Rectal smooth muscle tissue (tissue), 1 donor: ENCODE data around the gene TGFBRAP1.

Experiments used
- H3K27ac ChIP-seq: one replicate; pipeline ENCODE4 v1.7.0; 2013; ENCODE audit warnings: low read depth, low read length, inconsistent platforms
- H3K27me3 ChIP-seq: one replicate; pipeline ENCODE4 v1.7.0; 2013; ENCODE audit warnings: low read length; ENCODE audit not compliant: control insufficient read depth, insufficient read depth
- H3K36me3 ChIP-seq: one replicate; pipeline ENCODE4 v1.7.0; 2013; ENCODE audit warnings: low read length; ENCODE audit not compliant: control insufficient read depth, insufficient read depth
- H3K4me1 ChIP-seq: one replicate; pipeline ENCODE4 v1.7.0; 2013; ENCODE audit warnings: low read length; ENCODE audit not compliant: control insufficient read depth, insufficient read depth
- H3K4me3 ChIP-seq: one replicate; pipeline ENCODE4 v1.7.0; 2013; ENCODE audit warnings: low read length
- H3K9ac ChIP-seq: one replicate; pipeline ENCODE4 v1.7.0; 2013; ENCODE audit warnings: low read length

Gene TGFBRAP1

DNA sequence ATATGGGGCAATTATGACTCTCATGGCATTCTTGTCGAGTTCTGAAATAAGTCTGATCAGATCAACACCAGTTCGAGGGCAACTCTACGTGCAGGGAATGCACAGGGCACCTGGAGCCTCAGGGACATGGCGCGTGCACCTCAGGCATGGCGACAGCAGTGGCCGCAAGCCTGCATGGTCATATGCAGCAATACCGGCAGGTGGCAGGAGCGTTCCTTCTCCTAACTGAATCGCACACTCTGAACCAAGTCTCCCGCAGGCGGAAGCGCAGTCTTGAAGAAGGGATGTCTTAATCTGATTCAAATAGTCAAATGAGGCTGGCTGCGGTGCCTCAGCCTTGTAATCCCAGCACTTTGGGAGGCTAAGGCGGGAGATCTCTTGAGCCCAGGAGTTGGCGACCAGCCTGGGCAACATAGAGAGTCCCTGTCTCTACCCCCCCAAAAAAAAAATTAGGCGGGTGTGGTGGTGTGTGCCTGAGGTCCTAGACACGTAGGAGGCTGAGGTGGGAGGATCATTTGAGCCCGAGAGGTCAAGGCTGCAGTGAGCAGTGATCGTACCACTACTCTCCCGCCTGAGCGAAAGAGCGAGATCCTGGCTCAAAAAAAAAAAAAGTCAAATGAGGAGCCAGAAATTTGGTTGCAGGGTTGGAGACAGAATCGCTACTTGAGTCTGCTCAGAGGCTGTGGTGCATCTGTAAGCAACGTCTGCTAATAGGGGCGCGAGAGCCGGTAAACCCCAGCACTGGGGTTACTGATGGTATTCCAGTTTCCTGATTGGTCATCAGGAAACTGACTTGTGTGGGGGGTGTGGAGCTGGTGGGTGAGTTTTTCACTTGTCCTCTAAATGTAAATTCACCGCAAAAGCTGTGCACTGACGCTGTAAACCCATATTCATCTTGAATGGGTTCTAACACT lies 40.5 kb upstream of the TGFBRAP1 start:
- Histone ChIP-seq H3K27ac (no peak overlapping the region), H3K27me3 (no peaks in the 10 kb centered on the region), H3K36me3 (peaks cover 9% of the 10 kb centered on the region), H3K4me1 (peaks cover 4% of the 10 kb centered on the region), H3K9ac (no peak overlapping the region), H3K4me3 (no peak overlapping the region)

DNA sequence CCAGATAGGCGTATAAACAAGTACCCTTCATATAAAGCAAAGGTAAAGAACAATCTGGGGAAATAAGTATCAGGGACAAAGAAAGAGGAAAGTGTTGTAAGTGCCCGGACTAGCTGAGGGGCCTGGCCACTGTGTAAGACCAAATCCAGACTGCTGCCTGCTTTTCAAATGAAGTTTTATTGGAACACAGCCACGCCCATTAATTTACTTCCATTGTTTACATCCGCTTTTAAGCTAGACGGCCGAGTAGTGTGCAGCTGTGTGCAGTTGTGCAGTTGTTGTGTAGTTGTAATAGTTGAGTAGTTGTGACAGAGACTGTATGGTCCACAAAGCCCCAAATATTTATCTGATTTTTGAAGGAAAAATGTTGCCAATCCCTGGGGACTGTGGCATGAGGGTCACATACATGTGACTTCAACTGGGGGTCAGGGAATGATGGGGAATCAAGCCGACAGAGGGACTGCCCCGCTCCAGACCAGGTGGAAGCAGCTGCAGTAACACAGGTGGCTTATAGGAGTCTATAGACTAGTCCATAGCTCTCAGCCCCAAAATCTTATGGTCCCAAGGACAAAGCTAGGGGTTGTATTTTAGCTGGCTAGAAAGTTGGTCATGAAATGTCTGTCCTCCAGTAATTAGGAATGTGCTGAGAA lies 39.3 kb upstream of the TGFBRAP1 start:
- Histone ChIP-seq H3K27ac (no peak overlapping the region), H3K9ac (no peak overlapping the region), H3K4me1 (peaks cover 4% of the 10 kb centered on the region), H3K36me3 (peaks cover 12% of the 10 kb centered on the region), H3K4me3 (no peak overlapping the region), H3K27me3 (no peaks in the 10 kb centered on the region)

DNA sequence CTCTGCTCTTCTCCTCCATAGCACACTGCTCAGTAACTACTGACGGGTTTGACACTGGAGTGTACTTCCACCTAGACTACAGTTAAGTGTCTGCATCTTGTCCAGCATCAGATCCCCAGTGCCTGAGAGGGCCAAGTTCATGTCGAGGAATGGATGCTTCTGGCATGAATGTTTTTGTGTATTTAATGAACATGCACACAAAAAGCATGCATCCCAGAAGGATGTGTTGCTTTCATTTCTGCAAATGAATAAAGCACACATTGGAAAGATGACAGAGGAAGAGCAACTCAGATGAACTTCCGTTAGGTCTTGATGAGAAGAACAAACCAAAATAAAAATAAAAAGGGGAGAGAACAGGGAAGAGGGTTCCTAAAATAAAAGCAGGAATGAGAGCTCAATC lies 35.7 kb upstream of the TGFBRAP1 start:
- no peaks in the 10 kb centered on the region for H3K4me1 ChIP-seq
- no peak overlapping the region for H3K27ac ChIP-seq
- peaks cover 25% of the 10 kb centered on the region for H3K36me3 ChIP-seq

DNA sequence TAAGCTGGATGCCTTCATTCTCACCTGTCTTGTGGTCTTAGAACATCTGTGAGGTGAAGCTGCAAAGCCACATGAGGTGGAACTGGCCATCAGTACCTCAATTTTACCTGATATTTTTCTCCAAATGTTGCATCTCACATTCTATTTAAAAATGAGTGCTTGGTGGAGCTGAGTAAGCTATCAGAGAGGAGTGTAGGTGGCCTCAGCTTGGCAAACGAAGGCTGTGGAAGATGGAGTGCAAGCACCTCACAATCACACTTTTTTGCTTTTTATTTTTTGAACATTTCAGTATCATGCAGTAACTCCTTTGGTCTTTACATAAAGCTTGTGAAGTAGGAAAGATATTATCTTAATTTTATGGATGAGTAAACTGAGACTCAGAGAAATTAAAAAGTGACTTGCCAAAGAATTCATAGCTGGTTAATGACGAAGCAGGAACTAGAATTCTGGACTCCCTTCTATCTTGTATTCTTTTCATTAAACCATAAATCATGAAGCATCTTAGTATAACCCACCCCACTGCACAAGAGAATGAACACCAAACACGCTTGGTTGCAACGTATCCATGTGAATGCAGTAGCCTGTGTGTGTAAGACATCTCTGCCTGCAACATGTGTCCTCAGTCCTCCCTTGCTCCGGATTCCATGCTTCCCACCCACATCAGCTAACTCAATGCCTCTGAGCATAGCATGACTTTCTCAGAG lies 35.1 kb upstream of the TGFBRAP1 start:
- Histone ChIP-seq H3K36me3 (peaks cover 28% of the 10 kb centered on the region), H3K9ac (no peak overlapping the region), H3K27me3 (no peaks in the 10 kb centered on the region), H3K27ac (no peak overlapping the region), H3K4me3 (no peak overlapping the region), H3K4me1 (no peaks in the 10 kb centered on the region)

More for the DNA sequence above, 35.7 kb upstream of the TGFBRAP1 start:
- H3K9ac ChIP-seq = no peak overlapping the region
- no peaks in the 10 kb centered on the region for H3K27me3 ChIP-seq
- no peak overlapping the region for H3K4me3 ChIP-seq

DNA sequence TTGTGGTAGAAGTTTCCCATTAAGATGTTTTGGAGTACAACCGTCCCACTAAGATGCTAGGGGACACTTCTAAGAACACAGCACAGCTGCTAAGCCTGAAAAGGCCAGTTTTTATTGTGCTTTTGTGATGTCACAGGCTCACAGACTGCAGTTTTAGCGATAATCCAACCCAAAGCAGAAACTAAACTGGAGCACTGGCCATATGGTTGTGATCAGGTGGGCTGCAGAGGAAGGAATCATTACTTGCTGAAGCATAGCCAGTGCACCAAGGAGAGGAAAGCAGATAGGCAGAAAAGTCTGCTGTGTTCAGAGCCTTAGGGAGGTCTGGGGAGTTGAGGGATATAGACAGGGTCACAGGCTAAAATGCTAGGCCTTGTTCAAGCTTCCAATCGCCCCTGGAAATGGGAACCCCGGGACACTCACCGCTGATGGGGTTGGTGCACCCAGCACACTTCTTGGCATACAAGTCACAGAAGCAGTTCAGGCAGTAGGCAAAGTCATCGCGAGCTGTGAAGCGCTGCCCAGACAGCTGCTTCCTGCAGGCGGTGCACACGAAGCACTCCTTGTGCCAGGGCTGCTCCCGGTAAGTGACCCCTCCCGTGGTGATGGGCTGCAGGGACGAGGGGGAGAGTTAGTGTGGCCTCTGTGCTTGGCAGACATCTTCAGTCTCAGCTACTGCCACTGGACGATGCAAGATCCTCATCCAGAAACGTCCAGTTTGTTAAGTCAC lies 33.5 kb upstream of the TGFBRAP1 start:
- peaks cover 33% of the 10 kb centered on the region for H3K36me3 ChIP-seq
- no peak overlapping the region for H3K27ac ChIP-seq
- H3K9ac ChIP-seq = no peak overlapping the region
- no peaks in the 10 kb centered on the region for H3K4me1 ChIP-seq
- H3K27me3 ChIP-seq = no peaks in the 10 kb centered on the region
- H3K4me3 ChIP-seq = no peak overlapping the region

DNA sequence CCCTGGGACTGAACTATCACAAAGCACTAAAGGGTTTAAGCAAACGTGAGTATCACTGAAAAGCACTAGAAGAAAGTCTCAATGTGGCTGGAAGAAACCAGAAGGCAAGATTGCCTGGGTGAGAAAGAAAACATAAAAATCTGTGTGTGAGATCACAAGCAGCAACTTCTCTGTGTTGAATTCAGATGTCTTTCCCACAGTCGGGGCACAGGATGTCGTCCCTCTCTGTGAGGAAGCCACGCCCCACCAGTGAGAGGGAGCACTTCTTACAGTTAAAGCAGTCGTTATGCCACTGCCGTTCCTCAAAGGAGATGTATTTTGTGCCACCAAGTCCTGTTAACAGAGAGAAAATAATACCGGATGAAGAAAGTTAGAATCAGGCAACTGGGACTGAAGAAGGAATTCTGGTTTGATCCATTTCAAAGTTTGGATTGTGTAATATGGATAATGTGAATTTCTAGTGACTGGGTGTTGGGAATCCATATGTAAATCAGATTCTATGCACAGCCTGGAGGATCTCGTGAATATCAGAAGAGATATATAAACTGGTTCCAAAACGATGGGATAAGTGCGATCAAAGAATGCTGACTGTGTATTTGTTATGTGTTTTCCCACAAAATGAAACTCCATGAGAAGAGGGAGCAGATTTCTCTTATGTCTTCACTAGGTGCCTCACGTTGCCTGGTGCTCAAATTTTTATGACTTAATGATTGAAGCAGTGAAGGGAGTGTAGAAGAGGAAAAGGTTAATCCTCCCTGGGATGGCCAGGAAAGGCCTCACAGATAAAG lies 31.8 kb upstream of the TGFBRAP1 start:
- Histone ChIP-seq H3K27ac (no peak overlapping the region), H3K36me3 (peaks cover 29% of the 10 kb centered on the region), H3K4me1 (no peaks in the 10 kb centered on the region), H3K4me3 (no peak overlapping the region), H3K9ac (no peak overlapping the region), H3K27me3 (no peaks in the 10 kb centered on the region)

GRCh38 chr2:105358593-105358992 lies 29.1 kb upstream of the TGFBRAP1 start:
- Histone ChIP-seq H3K4me3 (no peak overlapping the region), H3K4me1 (no peaks in the 10 kb centered on the region), H3K36me3 (peaks cover 23% of the 10 kb centered on the region), H3K27me3 (no peaks in the 10 kb centered on the region), H3K27ac (no peak overlapping the region), H3K9ac (no peak overlapping the region)

GRCh38 chr2:105357122-105357521 lies 27.6 kb upstream of the TGFBRAP1 start:
- no peaks in the 10 kb centered on the region for H3K4me1 ChIP-seq
- no peak overlapping the region for H3K4me3 ChIP-seq
- H3K36me3 ChIP-seq = peaks cover 19% of the 10 kb centered on the region
- H3K27me3 ChIP-seq = no peaks in the 10 kb centered on the region
- no peak overlapping the region for H3K9ac ChIP-seq
- no peak overlapping the region for H3K27ac ChIP-seq

- Histone ChIP-seq H3K9ac (no peak overlapping the region), H3K36me3 (peaks cover 32% of the 10 kb centered on the region)
These were observed 15.3 kb upstream of the TGFBRAP1 start for GRCh38 chr2:105344704-105345345.

DNA sequence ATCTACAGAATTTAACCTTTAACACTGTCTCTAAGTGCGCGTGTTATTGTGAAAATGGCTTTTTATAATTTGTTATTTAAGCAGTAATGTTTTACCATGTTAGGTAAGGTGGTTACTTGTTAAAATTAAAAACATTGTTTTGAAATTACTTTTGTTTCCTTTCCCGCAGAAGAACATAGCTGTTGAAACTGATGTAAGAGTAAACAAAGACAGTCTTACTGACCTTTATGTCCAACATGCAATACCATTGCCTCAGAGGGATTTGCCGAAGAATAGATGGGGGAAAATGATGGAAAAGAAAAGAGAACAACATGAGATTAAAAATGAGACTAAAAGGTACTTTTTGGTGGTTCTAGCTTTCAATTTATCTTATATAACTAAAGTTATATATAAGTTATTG lies 9.9 kb upstream of the TGFBRAP1 start:
- Histone ChIP-seq H3K4me1 (peaks cover 16% of the 10 kb centered on the region), H3K27ac (no peak overlapping the region), H3K36me3 (peaks cover 18% of the 10 kb centered on the region), H3K9ac (no peak overlapping the region), H3K4me3 (no peak overlapping the region), H3K27me3 (no peaks in the 10 kb centered on the region)

More at GRCh38 chr2:105344704-105345345, 15.3 kb upstream of the TGFBRAP1 start:
- Histone ChIP-seq H3K4me1 (no peaks in the 10 kb centered on the region), H3K27me3 (no peaks in the 10 kb centered on the region), H3K4me3 (no peak overlapping the region), H3K27ac (no peak overlapping the region)

- H3K27me3 ChIP-seq = no peaks in the 10 kb centered on the region
- peak overlapping the region; percentile 96 for H3K27ac ChIP-seq
- H3K9ac ChIP-seq = peak overlapping the region; percentile 64
- H3K36me3 ChIP-seq = peaks cover 13% of the 10 kb centered on the region
- peak overlapping the region; percentile 94 for H3K4me3 ChIP-seq
- peaks cover 16% of the 10 kb centered on the region for H3K4me1 ChIP-seq
These were observed 8.5 kb upstream of the TGFBRAP1 start for GRCh38 chr2:105338020-105338385.
